Measurements from ENCODE around the gene PIK3R1.

DNA sequence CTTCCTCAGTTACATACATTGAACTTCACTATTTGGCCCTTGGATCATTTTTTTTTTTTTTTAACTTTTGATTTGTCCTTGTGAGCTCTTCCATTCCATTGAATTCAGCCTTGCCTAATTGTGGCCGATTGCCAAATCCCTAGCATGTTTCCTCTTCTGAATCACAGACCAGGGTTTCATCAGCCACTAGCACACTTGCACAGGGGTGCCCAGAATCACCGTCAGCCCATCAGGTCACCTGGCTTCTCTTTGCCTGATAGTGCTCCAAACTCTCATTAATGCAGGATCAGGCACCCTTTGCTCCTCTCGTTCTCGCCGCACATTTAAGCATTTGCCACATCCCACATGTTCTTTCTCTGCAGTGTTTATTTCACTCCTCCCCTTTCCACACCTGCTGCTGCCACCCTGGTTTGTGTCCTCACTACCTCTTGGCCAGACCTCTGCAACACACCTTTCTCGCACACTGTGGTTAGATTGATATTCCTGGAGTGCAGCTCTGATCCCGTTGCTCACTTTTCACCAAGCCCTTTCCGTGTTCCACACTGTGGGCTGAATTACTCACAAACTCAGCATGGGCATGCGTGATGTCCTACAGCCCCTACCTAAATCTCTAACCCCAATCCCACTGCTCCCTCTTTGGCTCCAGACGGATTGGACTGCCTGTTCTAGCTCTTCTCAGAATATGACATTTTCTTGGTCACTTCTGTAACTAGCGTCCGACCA is 9.8 kb downstream of the PIK3R1 start:
- TF ChIP-seq RAD21 (IDR thresholded peaks at IDR 0.05; ENCODE audit: low read depth) (no peak), TAF1 (IDR thresholded peaks at IDR 0.05; ENCODE audit: low read depth) (no peak), EP300 (IDR thresholded peaks at IDR 0.05; ENCODE audit: borderline replicate concordance) (no peak), FOXM1 (IDR thresholded peaks at IDR 0.05; ENCODE audit: borderline replicate concordance, low read depth) (no peak), EGR1 (IDR thresholded peaks at IDR 0.05) (no peak)
- TF ChIP-seq, protein P1, sequence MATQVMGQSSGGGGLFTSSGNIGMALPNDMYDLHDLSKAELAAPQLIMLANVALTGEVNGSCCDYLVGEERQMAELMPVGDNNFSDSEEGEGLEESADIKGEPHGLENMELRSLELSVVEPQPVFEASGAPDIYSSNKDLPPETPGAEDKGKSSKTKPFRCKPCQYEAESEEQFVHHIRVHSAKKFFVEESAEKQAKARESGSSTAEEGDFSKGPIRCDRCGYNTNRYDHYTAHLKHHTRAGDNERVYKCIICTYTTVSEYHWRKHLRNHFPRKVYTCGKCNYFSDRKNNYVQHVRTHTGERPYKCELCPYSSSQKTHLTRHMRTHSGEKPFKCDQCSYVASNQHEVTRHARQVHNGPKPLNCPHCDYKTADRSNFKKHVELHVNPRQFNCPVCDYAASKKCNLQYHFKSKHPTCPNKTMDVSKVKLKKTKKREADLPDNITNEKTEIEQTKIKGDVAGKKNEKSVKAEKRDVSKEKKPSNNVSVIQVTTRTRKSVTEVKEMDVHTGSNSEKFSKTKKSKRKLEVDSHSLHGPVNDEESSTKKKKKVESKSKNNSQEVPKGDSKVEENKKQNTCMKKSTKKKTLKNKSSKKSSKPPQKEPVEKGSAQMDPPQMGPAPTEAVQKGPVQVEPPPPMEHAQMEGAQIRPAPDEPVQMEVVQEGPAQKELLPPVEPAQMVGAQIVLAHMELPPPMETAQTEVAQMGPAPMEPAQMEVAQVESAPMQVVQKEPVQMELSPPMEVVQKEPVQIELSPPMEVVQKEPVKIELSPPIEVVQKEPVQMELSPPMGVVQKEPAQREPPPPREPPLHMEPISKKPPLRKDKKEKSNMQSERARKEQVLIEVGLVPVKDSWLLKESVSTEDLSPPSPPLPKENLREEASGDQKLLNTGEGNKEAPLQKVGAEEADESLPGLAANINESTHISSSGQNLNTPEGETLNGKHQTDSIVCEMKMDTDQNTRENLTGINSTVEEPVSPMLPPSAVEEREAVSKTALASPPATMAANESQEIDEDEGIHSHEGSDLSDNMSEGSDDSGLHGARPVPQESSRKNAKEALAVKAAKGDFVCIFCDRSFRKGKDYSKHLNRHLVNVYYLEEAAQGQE (IDR thresholded peaks at IDR 0.05; ENCODE audit: low read depth), result no peak
